H1 (cell line): ENCODE results near the gene TP63. TPM values are rescaled to one million over a fixed set of nuclear protein-coding genes. Genes with fewer than 3 reads are reported as not detected.

Experiments used
- CTCF ChIA-PET: fragments of 300-600 bp; sonication (Branson Sonifier 250); formaldehyde crosslinking; loops from one replicate; lab custom pipeline; 2021; ENCODE audit not compliant: partially characterized antibody; lab: Charles Lee
- POLR2A ChIA-PET: fragments of 300-600 bp; sonication (Branson Sonifier 250); formaldehyde crosslinking; loops from one replicate; lab custom pipeline; 2021; ENCODE audit warnings: inconsistent platforms; ENCODE audit not compliant: partially characterized antibody; lab: Charles Lee
- DNase-seq, 2 experiments: peaks; one replicate each; pipeline versions ENCODE4 v3.0.0 to v3.0.0-alpha.2; 2010 to 2022; ENCODE audit warnings: low spot score in 2 of 2, low read depth in 1 of 2, mixed read lengths in 1 of 2
- FAIRE-seq: peaks from 2 replicates; lab custom pipeline; 2011; peaks lifted over from hg19 to GRCh38; lab: Jason Lieb, UNC
- H2AFZ ChIP-seq: 2 replicates; pipeline ENCODE4 v1.8.1; 2012; ENCODE audit warnings: low read length, inconsistent platforms
- H2AK5ac ChIP-seq: 2 replicates; pipeline ENCODE4 v1.6.1; 2013; ENCODE audit warnings: low read depth, low read length
- H2BK120ac ChIP-seq: replicated peaks from 2 replicates; pipeline ENCODE3; 2013; ENCODE audit warnings: low read depth, low read length, inconsistent platforms
- H2BK12ac ChIP-seq: 2 replicates; pipeline ENCODE4 v1.6.1; 2013; ENCODE audit warnings: low read depth, low read length
- H2BK15ac ChIP-seq: 2 replicates; pipeline ENCODE4 v1.6.1; 2013; ENCODE audit warnings: low read length
- H2BK20ac ChIP-seq: 2 replicates; pipeline ENCODE4 v1.6.1; 2013; ENCODE audit warnings: low read length
- H2BK5ac ChIP-seq: 2 replicates; pipeline ENCODE4 v1.6.1; 2013; ENCODE audit warnings: low read depth, low read length
- H3K14ac ChIP-seq: 2 replicates; pipeline ENCODE4 v1.6.1; 2013; ENCODE audit warnings: inconsistent platforms; ENCODE audit not compliant: insufficient read length
- H3K18ac ChIP-seq: 2 replicates; pipeline ENCODE4 v1.6.1; 2013; ENCODE audit warnings: low read length; ENCODE audit errors: extremely low read depth
- H3K23ac ChIP-seq: 2 replicates; pipeline ENCODE4 v1.6.1; 2013; ENCODE audit warnings: inconsistent platforms; ENCODE audit not compliant: insufficient read length
- H3K23me2 ChIP-seq: 2 replicates; pipeline ENCODE4 v1.6.1; 2013; ENCODE audit warnings: low read depth, low read length
- H3K27ac ChIP-seq: 2 replicates; pipeline ENCODE4 v1.6.1; 2011; ENCODE audit warnings: low read depth, low read length, inconsistent platforms
- H3K27me3 ChIP-seq, 4 experiments: replicated peaks in 1 of 4; 1 replicate in 1 of 4; 2 replicates in 3 of 4; pipeline versions ENCODE4 v1.6.1 to v1.8.1; 2011 to 2013; ENCODE audit warnings: low read length in 3 of 4, mild to moderate bottlenecking in 3 of 4, inconsistent platforms in 2 of 4, mixed read lengths in 2 of 4, moderate library complexity in 1 of 4; ENCODE audit not compliant: control insufficient read depth in 3 of 4, insufficient read depth in 3 of 4; ENCODE audit errors: extremely low read depth in 1 of 4
- H3K36me3 ChIP-seq, 4 experiments: 2 replicates each; pipeline versions ENCODE4 v1.6.1 to v1.8.1; 2011 to 2013; ENCODE audit warnings: mild to moderate bottlenecking in 4 of 4, low read length in 3 of 4, moderate library complexity in 2 of 4, control low read depth in 1 of 4, inconsistent platforms in 1 of 4; ENCODE audit not compliant: insufficient read depth in 4 of 4, control insufficient read depth in 2 of 4
- H3K4ac ChIP-seq: replicated peaks from 2 replicates; pipeline ENCODE3; 2013; ENCODE audit warnings: low read length, low read depth, mixed read lengths, inconsistent platforms; ENCODE audit not compliant: insufficient read length
- H3K4me1 ChIP-seq, 4 experiments: replicated peaks in 1 of 4; 1 replicate in 1 of 4; 2 replicates in 3 of 4; pipeline versions ENCODE4 v1.6.1 to v1.8.1; 2011 to 2013; ENCODE audit warnings: low read length in 3 of 4, inconsistent platforms in 2 of 4, mixed read lengths in 1 of 4; ENCODE audit not compliant: insufficient read depth in 4 of 4, control insufficient read depth in 3 of 4
- H3K4me2 ChIP-seq, 2 experiments: 2 replicates each; pipeline versions ENCODE4 v1.6.1 to v1.8.1; 2011 to 2013; ENCODE audit warnings: low read depth in 2 of 2, low read length in 2 of 2, control low read depth in 1 of 2, inconsistent platforms in 1 of 2, mild to moderate bottlenecking in 1 of 2; ENCODE audit not compliant: insufficient read depth in 1 of 2
- H3K4me3 ChIP-seq, 4 experiments: fragments of 200-600, 300-600 bp in 1 of 4; sonication (generic), shearing (Covaris generic), sonication (Bioruptor Twin) in 1 of 4; 2 replicates each; pipeline versions ENCODE4 v1.5.1 to v1.8.1; 2011 to 2016; ENCODE audit warnings: low read length in 4 of 4, low read depth in 3 of 4, control low read depth in 2 of 4, inconsistent platforms in 2 of 4, mild to moderate bottlenecking in 2 of 4, mixed read lengths in 1 of 4, moderate library complexity in 1 of 4; ENCODE audit not compliant: insufficient read depth in 2 of 4; ENCODE audit errors: extremely low read depth in 1 of 4
- H3K56ac ChIP-seq: replicated peaks from 2 replicates; pipeline ENCODE3; 2013; ENCODE audit warnings: low read depth, mild to moderate bottlenecking, mixed read lengths, low read length, inconsistent platforms; ENCODE audit not compliant: insufficient read length
- H3K79me1 ChIP-seq: 2 replicates; pipeline ENCODE4 v1.6.1; 2013; ENCODE audit warnings: low read depth, low read length, control low read depth
- H3K79me2 ChIP-seq, 2 experiments: 2 replicates each; pipeline versions ENCODE4 v1.6.1 to v1.8.1; 2012 to 2013; ENCODE audit warnings: low read length in 2 of 2, mild to moderate bottlenecking in 2 of 2, inconsistent platforms in 1 of 2; ENCODE audit not compliant: insufficient read depth in 2 of 2, control insufficient read depth in 1 of 2
- H3K9ac ChIP-seq, 4 experiments: replicated peaks in 1 of 4; 1 replicate in 1 of 4; 2 replicates in 3 of 4; pipeline versions ENCODE4 v1.6.1 to v1.8.1; 2011 to 2013; ENCODE audit warnings: low read depth in 3 of 4, low read length in 3 of 4, control low read depth in 2 of 4, mild to moderate bottlenecking in 2 of 4, moderate library complexity in 2 of 4, inconsistent platforms in 1 of 4; ENCODE audit errors: extremely low read depth in 1 of 4
- H3K9me3 ChIP-seq, 2 experiments: 2 replicates each; pipeline versions ENCODE4 v1.6.1 to v1.8.1; 2012 to 2013; ENCODE audit warnings: mild to moderate bottlenecking in 2 of 2, moderate library complexity in 2 of 2, control low read depth in 1 of 2, inconsistent platforms in 1 of 2, low read depth in 1 of 2, low read length in 1 of 2, mixed read lengths in 1 of 2; ENCODE audit not compliant: insufficient read depth in 2 of 2
- H4K20me1 ChIP-seq, 2 experiments: replicated peaks in 1 of 2; 2 replicates each; pipeline versions ENCODE3 to v1.8.1; 2011 to 2013; ENCODE audit warnings: inconsistent platforms in 2 of 2, low read length in 2 of 2, mild to moderate bottlenecking in 1 of 2; ENCODE audit not compliant: insufficient read depth in 2 of 2, control insufficient read depth in 1 of 2
- H4K5ac ChIP-seq: 2 replicates; pipeline ENCODE4 v1.6.1; 2013; ENCODE audit warnings: low read length, low read depth, mixed read lengths, inconsistent platforms; ENCODE audit not compliant: insufficient read length
- H4K8ac ChIP-seq: 2 replicates; pipeline ENCODE4 v1.8.0; 2013; ENCODE audit warnings: mild to moderate bottlenecking, moderate library complexity, low read length, inconsistent platforms; ENCODE audit not compliant: insufficient read depth; ENCODE audit errors: extremely low read depth
- H4K91ac ChIP-seq: replicated peaks from 2 replicates; pipeline ENCODE3; 2013; ENCODE audit warnings: low read length, mixed read lengths, inconsistent platforms; ENCODE audit not compliant: insufficient read length
- CHD2 ChIP-seq: IDR thresholded peaks from 2 replicates; pipeline ENCODE4 v1.6.1; 2012; ENCODE audit warnings: low read length, improper control_type of control experiment
- EP300 ChIP-seq, 2 experiments: IDR thresholded peaks; 1 replicate in 1 of 2; 2 replicates in 1 of 2; pipeline ENCODE4 v1.6.1; 2011 to 2012; ENCODE audit warnings: low read depth in 2 of 2, low read length in 2 of 2, mild to moderate bottlenecking in 2 of 2, borderline replicate concordance in 1 of 2, inconsistent platforms in 1 of 2, moderate library complexity in 1 of 2
- GABPA ChIP-seq: IDR thresholded peaks from 2 replicates; pipeline ENCODE4 v1.6.1; 2011; ENCODE audit warnings: mild to moderate bottlenecking, low read length, moderate library complexity, borderline replicate concordance; ENCODE audit not compliant: insufficient read depth
- TBP ChIP-seq: IDR thresholded peaks from 2 replicates; pipeline ENCODE4 v1.6.1; 2011; ENCODE audit warnings: low read depth, low read length, improper control_type of control experiment
- WGBS, 2 experiments: shearing (Covaris generic) in 1 of 2; methylation state at CpG; one replicate each; pipeline versions ENCODE4 v1.1.6 to v1.1.7; 2013 to 2015; ENCODE audit warnings: low lambda C conversion rate in 2 of 2, mixed read lengths in 2 of 2, inconsistent platforms in 1 of 2, low coverage in 1 of 2, missing lambda C conversion rate in 1 of 2; ENCODE audit not compliant: insufficient replicate concordance in 2 of 2, insufficient coverage in 1 of 2, insufficient read length in 1 of 2; ENCODE audit errors: extremely low coverage in 1 of 2, missing lambda C conversion rate in 1 of 2; 5-methylcytosine and 5-hydroxymethylcytosine counted together
- polyA plus RNA-seq, 7 experiments: library from polyadenylated mRNA; depleted of rRNA in 3 of 7; stranded (reverse) in 5 of 7; unstranded in 2 of 7; fragments of >200 nt in 5 of 7; fragments of 200-250 nt in 2 of 7; gene quantifications; 1 replicate in 5 of 7; 2 replicates in 1 of 7; 4 replicates in 1 of 7; pipeline versions ENCODE4 v1.2.1 to v1.2.3, GENCODE V29; 2011 to 2013; ENCODE audit warnings: missing spikeins in 2 of 7, mixed read lengths in 2 of 7
- total RNA-seq: library from RNA; stranded (reverse); fragmentation: NEBNext Ultra II Directional; extraction: Animal tissue kit (Norgen Biotek cat#: 25700); gene quantifications from 2 replicates; pipeline ENCODE4 v1.2.1, GENCODE V29; 2021
- TF ChIP-seq, protein P1 (sequence below): IDR thresholded peaks from 2 replicates; pipeline ENCODE4 v1.6.1; 2012; ENCODE audit warnings: low read length, inconsistent platforms

The TP63 gene
- total and polyA plus RNA-seq, 2 of the 8 experiments (the other 6 are each of a cell fraction or from before 2014, with no cell fraction given) = not detected

DNA sequence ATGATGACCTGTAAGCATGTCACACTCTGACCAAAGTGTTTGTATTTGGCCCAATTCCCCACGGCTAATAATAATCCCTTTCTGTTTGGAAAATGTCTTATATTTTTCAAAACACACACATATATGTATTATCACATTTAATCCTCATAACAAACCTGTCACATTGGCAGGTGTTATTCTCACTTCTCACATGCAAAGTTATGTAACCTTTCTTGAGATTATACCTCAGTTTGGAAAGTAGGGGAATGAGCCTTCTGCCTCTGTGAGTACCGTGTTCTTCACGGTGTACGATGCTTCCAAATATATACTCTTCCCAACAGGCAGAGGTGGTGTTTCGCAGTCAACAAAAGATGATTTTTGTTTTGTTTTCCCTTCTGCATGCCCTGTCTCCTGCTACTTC is 205.6 kb downstream of the TP63 start:
- 76% methylated on average over 5 of the region's 5 CpGs; no CpG with 5 or more reads in 1 of the 2 experiments for WGBS, 2 experiments
- no peaks in the 10 kb centered on the region for H3K9me3 ChIP-seq
- no peaks in the 10 kb centered on the region for H3K79me1 ChIP-seq
- H3K18ac ChIP-seq = no peak overlapping the region
- H2BK20ac ChIP-seq = no peak overlapping the region
- H3K27ac ChIP-seq = no peak overlapping the region
- H2AK5ac ChIP-seq = no peak overlapping the region
- no peak for DNase-seq
- H3K4me2 ChIP-seq = no peak overlapping the region
- H3K23me2 ChIP-seq = no peaks in the 10 kb centered on the region
- CTCF ChIA-PET = no interaction called here
- no peak for FAIRE-seq
- no peak overlapping the region for H3K23ac ChIP-seq
- no peak overlapping the region for H3K4me3 ChIP-seq
- no peak overlapping the region for H3K9ac ChIP-seq
- POLR2A ChIA-PET = no interaction called here
- H4K5ac ChIP-seq = no peak overlapping the region
- H3K4me1 ChIP-seq = peaks cover 0 to 6% (median 0%) of the 10 kb centered on the region in 4 experiments; a peak in 1 of 7 replicates
- no peak overlapping the region for H2BK120ac ChIP-seq
- H3K79me2 ChIP-seq = no peaks in the 10 kb centered on the region
- H3K4ac ChIP-seq = no peak overlapping the region
- H3K27me3 ChIP-seq = no peaks in the 10 kb centered on the region
- no peaks in the 10 kb centered on the region for H3K36me3 ChIP-seq
- no peak overlapping the region for H4K91ac ChIP-seq
- no peak overlapping the region for H4K8ac ChIP-seq
- H3K14ac ChIP-seq = no peak overlapping the region
- no peak overlapping the region for H2BK5ac ChIP-seq
- H2AFZ ChIP-seq = no peak overlapping the region
- H4K20me1 ChIP-seq = no peaks in the 10 kb centered on the region
- no peak overlapping the region for H2BK15ac ChIP-seq
- H2BK12ac ChIP-seq = no peak overlapping the region
- no peak overlapping the region for H3K56ac ChIP-seq
- no peak for TF ChIP-seq EP300 (IDR thresholded peaks at IDR 0.05; ENCODE audit: borderline replicate concordance in 1 of 2, low read depth in 2 of 2, low read length in 2 of 2)
- TF ChIP-seq GABPA = no peak
- TF ChIP-seq, protein P1, sequence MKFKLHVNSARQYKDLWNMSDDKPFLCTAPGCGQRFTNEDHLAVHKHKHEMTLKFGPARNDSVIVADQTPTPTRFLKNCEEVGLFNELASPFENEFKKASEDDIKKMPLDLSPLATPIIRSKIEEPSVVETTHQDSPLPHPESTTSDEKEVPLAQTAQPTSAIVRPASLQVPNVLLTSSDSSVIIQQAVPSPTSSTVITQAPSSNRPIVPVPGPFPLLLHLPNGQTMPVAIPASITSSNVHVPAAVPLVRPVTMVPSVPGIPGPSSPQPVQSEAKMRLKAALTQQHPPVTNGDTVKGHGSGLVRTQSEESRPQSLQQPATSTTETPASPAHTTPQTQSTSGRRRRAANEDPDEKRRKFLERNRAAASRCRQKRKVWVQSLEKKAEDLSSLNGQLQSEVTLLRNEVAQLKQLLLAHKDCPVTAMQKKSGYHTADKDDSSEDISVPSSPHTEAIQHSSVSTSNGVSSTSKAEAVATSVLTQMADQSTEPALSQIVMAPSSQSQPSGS = no peak
- no peak for TF ChIP-seq CHD2
- no peak for TF ChIP-seq TBP
